ENCODE results near the gene PLCH1.

The PLCH1 gene

GRCh38 chr3:155330370-155330769, 414.5 kb downstream of the PLCH1 start:
- DNase-seq (ENCODE audit: low read depth), result no peak
- no peak overlapping the region for H3K4me3 ChIP-seq (ENCODE audit: low read length)
- TF ChIP-seq CTCF (conservative IDR thresholded peaks at IDR 0.05; ENCODE audit: low read depth, low read length), result no peak

GRCh38 chr3:155329513-155330048, 415.3 kb downstream of the PLCH1 start:
- TF ChIP-seq CTCF (conservative IDR thresholded peaks at IDR 0.05; ENCODE audit: low read depth, low read length), result no peak
- H3K4me3 ChIP-seq (ENCODE audit: low read length), result no peak overlapping the region
- DNase-seq (ENCODE audit: low read depth), result no peak

- no peak for TF ChIP-seq CTCF (conservative IDR thresholded peaks at IDR 0.05; ENCODE audit: low read depth, low read length)
- DNase-seq (ENCODE audit: low read depth), result no peak
- H3K4me3 ChIP-seq (ENCODE audit: low read length), result no peak overlapping the region
Measured at GRCh38 chr3:155327871-155328270, 417.0 kb downstream of the PLCH1 start.

- no peak overlapping the region for H3K4me3 ChIP-seq (ENCODE audit: low read length)
- no peak for TF ChIP-seq CTCF (conservative IDR thresholded peaks at IDR 0.05; ENCODE audit: low read depth, low read length)
- no peak for DNase-seq (ENCODE audit: low read depth)
Measured at GRCh38 chr3:155327430-155327829, 417.4 kb downstream of the PLCH1 start.

GRCh38 chr3:155326901-155327300, 418.0 kb downstream of the PLCH1 start:
- DNase-seq (ENCODE audit: low read depth), result no peak
- H3K4me3 ChIP-seq (ENCODE audit: low read length), result no peak overlapping the region
- no peak for TF ChIP-seq CTCF (conservative IDR thresholded peaks at IDR 0.05; ENCODE audit: low read depth, low read length)

- H3K4me3 ChIP-seq (ENCODE audit: low read length), result no peak overlapping the region
- TF ChIP-seq CTCF (conservative IDR thresholded peaks at IDR 0.05; ENCODE audit: low read depth, low read length), result no peak
- DNase-seq (ENCODE audit: low read depth), result no peak
Measured at GRCh38 chr3:155326244-155326643, 418.6 kb downstream of the PLCH1 start.
